A673 (cell line): ENCODE data around the gene CASKIN2.

Experiments
- CTCF ChIP-seq: fragments of 300-800, 200-600 bp; sonication (generic); conservative IDR thresholded peaks from 2 replicates; pipeline ENCODE4 v1.5.1; 2017; ENCODE audit warnings: low read depth, mild to moderate bottlenecking, antibody characterized with exemption, low read length, moderate library complexity, mixed read lengths
- EZH2 ChIP-seq: fragments of 200-600 bp; sonication (generic); IDR thresholded peaks from 2 replicates; pipeline ENCODE4 v1.6.1; 2017; ENCODE audit warnings: borderline replicate concordance, low read depth, mild to moderate bottlenecking, mixed read lengths, antibody characterized with exemption, low read length; ENCODE audit not compliant: poor library complexity, severe bottlenecking

- TF ChIP-seq CTCF: no peak
- no peak for TF ChIP-seq EZH2
Measured at GRCh38 chr17:75505152-75505409, 10.3 kb downstream of the CASKIN2 start.
